ENCODE results near the gene HOXC4.
"Not testable (repeated sequence)": the region's sequence is repeated elsewhere in the genome, so short reads cannot be mapped to it uniquely, and the experiment has no call there.

DNA sequence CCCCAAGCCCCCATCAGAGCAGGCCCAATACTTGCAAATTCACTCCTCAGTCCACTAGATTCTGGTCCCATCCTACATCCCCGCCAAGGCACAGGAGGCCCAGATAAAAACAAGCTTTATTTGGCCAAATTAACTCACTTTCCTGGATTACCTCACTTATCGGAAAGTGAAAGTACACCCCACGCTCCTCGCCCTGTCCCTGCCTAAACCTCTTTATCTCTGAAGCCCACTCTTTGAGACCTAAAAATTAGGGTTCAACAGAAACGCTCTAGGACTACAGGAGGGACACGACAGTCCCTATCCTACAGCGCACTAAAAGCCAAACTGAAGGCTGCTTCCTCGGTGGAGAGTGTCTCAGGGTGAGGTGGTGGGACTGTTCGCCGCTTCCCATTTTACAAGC, 24.2 kb downstream of the HOXC4 start:
- TF ChIP-seq EZH2 (IDR thresholded peaks at IDR 0.05; ENCODE audit: insufficient read depth, poor library complexity, severe bottlenecking); EZH2phosphoT487 (IDR thresholded peaks at IDR 0.05; ENCODE audit: insufficient read depth, low read depth): not testable (repeated sequence)

Data from GM23248 (cell line).